HG02759 (cell line): ENCODE data around the gene MRPL52.

Experiments
- ATAC-seq: cut with Tn5 transposase; IDR thresholded peaks from one replicate; pipeline ENCODE4 v1.9.1; 2021; ENCODE audit warnings: mild to moderate bottlenecking, moderate library complexity; ENCODE audit not compliant: unreplicated experiment

MRPL52 gene

GRCh38 chr14:22878271-22879246 lies 48.9 kb downstream of the MRPL52 start:
- no peak for ATAC-seq

DNA sequence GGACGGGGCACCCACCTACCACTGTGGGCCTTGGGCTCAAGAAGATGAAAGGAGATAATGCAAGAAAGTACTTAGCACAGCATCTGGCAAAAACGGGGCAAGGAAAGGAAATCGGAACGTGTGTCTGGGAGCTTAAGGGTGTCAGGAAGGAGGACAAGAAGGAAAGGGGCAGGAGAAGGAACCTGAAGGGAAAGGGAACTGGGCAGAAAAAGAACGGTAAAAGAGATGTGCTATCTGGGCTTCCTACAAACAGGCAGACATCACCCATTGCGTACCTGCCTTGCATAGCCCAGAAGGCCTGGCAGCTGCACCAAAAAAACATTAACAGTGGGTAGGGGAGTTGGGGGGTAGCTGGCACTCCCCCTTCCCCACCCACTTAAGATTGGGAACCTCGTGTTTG lies 52.4 kb downstream of the MRPL52 start:
- ATAC-seq = no peak

DNA sequence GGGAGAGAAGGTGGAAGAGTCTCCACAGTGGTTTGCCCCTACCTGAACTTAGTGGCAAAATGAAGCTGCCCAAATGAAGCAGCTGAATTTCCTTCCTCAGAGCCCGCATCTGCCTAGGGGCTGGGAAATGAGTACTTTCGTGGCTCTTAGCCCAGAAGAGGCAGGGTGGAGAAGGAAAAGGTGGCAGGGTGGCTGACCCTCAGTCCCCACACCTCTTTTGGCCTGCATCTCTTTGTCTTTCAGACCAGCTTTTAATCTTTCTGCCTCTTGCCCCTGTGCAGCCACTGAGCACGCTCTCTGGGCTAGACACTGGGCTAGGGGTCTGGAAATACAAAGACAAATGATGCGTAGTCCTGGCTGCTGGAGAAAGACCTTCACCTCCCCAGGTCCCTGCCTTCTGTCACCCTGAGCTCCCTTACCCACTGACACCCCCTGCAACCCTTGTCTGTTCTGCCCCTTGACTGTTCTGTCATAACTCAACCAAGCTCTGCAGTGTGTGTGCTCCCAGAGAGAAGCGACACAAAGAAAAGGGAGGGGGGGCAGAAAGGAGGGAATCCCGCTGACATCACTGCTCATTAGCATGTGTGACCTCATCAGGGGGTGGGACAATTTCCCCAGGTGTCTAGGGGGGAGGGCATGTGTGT lies 53.0 kb downstream of the MRPL52 start:
- ATAC-seq = no peak

DNA sequence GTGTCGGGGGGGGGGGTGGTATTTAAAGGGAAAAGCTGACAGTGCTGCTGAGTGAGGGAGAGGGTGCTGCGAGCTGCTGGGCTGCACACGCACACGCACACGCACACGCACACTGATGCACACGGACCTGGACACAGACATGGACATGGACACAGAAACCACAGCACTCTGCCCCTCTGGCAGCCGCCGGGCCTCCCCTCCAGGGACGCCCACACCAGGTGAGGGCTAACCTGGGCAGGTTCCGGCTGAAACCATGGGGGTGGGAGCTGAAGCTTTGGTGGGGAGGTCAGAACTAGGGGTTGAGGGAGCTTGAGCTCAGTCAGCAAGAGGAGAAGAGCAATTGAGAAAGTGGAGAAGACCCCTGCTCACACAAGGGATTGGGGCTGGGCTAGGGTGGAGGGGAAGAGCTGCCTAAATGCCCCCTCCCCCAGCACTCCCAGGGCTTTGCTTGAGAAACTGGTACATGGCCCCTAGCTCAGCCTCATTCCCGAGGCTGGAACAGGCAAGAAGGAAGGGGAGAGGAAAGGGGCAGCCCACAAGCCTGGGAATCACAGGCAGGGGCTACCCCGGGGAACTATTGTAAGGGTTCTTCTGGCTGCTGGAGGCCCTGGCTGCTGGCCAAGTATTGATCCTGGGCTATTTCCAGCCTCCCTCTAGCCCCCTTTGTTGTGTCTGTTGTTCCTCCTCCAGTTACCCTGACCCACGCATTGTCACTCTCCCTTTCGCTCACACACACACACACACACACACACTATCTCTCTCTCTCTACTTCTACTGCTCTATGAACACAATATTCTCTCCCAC lies 53.7 kb downstream of the MRPL52 start, which contains the start of gene REM2:
Gene REM2, plus strand, starts transcription at position 50 of the 804 bp plus-strand sequence. Its CDS starts 66 bp downstream, at position 116.
- no peak for ATAC-seq

DNA sequence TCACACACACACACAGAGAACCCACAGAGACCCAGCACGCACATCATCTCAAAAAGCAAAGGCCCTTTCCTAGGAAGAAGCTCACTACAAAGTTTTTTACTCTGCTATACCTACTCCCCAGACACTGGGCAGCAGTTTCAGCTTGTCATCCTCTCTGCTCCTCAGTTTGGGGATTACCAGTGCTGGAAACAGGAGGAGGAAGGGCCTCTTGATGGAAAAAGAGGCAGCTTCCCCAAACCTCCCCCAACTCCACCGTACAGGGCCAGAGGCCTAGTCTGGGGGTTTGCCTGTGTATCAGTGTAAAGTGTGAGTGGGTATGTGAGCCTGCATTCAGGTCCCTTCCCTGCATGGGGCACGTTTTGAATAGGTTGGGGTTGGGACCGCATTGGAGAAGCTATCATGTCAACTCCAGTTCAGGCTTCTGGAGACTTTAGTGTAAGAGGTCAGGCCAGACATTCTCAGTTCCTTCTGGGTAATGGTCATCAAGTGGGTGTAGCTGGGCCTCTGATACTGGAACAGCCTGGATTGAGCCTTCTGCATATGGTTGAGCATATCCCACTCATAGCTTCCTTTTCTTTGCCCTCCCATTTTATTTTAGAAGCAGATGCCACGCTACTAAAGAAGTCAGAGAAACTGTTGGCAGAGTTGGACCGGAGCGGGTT lies 54.5 kb downstream of the MRPL52 start:
- ATAC-seq = no peak
